ENCODE measurements around the gene NBEAL1.

DNA sequence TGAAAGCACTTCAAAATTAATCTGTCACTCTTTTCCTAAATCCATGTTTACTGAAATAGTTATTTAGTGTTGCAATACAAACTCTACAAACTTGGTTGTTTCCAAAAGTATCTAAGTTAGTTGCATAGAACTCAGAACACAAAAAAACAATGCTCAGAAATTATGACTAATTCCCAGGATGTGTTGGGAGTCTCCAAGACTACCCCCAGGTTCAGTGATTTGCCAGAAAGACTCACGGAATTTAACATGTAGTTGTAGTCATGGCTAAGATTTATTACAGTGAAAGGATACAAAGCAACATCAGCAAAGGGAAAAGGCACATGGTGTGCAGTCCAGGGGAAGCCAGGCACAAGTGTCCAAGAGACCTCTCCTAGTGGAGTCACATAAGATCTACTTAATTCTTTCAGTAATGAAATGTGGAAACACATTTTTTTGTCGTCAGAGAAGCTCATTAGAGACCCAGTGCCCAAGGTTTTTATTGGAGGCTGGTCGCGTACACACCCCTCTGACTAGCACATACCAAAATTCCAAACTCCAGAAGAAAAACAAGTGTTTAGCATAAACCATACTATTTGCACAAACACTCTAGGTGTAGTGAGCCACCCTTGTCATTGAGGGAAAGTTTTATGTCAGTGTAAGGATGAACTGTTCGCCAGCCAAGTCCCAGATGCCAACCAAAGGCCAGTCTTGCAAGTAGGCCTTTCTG lies 180.8 kb downstream of the NBEAL1 start:
- TF ChIP-seq, protein P1, sequence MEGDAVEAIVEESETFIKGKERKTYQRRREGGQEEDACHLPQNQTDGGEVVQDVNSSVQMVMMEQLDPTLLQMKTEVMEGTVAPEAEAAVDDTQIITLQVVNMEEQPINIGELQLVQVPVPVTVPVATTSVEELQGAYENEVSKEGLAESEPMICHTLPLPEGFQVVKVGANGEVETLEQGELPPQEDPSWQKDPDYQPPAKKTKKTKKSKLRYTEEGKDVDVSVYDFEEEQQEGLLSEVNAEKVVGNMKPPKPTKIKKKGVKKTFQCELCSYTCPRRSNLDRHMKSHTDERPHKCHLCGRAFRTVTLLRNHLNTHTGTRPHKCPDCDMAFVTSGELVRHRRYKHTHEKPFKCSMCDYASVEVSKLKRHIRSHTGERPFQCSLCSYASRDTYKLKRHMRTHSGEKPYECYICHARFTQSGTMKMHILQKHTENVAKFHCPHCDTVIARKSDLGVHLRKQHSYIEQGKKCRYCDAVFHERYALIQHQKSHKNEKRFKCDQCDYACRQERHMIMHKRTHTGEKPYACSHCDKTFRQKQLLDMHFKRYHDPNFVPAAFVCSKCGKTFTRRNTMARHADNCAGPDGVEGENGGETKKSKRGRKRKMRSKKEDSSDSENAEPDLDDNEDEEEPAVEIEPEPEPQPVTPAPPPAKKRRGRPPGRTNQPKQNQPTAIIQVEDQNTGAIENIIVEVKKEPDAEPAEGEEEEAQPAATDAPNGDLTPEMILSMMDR (IDR thresholded peaks at IDR 0.05): no peak
- TF ChIP-seq POLR2A (IDR thresholded peaks at IDR 0.05): no peak
